HFF-Myc (cell line): ENCODE measurements around the gene BST1.

Source experiments
- DNase-seq: peaks from one replicate; pipeline ENCODE4 v3.0.0-alpha.2; 2011; ENCODE audit warnings: low read depth; ENCODE audit errors: extremely low read depth
- H3K4me3 ChIP-seq: replicated peaks from 2 replicates; pipeline ENCODE4 v1.5.1; 2011; ENCODE audit warnings: low read depth, mild to moderate bottlenecking, control low read depth, low read length
- TF ChIP-seq, protein P1 (sequence below): IDR thresholded peaks from 2 replicates; pipeline ENCODE4 v1.5.1; 2012; ENCODE audit warnings: mild to moderate bottlenecking, low read depth, low read length, control low read depth; ENCODE audit errors: missing control alignments

BST1 gene

DNA sequence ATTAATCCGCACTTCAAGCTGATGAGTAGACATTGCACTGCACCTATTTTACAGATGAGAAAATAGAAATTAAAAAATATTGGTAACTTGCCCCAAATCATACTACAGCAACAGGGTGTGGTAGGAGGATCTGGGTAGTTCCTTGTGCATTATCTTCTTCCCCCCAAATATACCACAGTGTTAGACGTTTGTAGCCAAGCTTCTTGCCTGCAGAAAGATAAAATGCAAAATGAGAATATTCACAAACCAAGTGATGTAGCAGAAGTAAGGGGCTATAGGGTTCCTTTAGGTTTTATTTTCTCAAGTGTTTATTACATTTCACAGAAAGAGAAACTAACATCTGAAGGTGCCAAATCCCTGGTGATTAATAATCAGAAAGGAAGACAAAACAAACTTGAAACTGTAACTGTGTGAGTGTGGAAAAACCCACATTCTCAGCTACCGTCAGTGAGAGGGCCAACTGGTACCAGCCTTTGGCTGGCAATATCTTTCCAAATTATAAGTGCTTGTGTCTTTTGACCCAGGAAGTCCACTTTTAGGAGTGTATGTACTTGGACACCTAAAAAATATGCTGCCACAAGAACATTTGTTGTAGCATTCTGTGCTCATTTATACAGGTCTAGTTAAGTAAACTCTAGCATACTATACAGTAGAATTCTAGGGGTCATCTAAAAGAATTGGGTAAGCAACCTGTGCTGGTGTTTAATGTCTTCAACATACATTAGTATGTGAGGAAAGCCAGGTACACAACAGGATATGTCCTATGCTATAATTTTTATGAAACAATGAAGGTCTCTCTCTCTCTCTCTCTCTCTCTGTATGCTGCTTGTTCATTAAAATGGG, 68.6 kb downstream of the BST1 start:
- H3K4me3 ChIP-seq: no peak overlapping the region

DNA sequence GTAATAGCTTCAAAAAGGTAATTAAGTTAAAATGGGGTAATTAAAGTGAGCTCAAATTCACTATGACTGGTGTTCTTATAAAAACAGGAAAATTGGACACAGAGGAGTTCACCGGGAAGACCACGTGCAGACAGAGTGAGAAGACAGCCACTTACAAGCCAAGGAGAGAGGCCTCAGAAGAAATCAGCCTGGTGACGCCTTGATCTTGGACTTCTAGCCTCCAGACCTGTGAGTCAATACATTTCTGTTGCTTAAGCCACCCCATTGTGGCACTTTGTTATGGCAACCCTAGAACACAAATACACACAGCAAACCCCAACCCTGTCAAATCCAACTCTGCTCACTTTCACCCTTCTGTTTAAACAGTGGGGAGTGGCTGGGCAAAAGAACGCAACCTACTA, 71.2 kb downstream of the BST1 start:
- DNase-seq: no peak
- no peak overlapping the region for H3K4me3 ChIP-seq
- TF ChIP-seq, protein P1, sequence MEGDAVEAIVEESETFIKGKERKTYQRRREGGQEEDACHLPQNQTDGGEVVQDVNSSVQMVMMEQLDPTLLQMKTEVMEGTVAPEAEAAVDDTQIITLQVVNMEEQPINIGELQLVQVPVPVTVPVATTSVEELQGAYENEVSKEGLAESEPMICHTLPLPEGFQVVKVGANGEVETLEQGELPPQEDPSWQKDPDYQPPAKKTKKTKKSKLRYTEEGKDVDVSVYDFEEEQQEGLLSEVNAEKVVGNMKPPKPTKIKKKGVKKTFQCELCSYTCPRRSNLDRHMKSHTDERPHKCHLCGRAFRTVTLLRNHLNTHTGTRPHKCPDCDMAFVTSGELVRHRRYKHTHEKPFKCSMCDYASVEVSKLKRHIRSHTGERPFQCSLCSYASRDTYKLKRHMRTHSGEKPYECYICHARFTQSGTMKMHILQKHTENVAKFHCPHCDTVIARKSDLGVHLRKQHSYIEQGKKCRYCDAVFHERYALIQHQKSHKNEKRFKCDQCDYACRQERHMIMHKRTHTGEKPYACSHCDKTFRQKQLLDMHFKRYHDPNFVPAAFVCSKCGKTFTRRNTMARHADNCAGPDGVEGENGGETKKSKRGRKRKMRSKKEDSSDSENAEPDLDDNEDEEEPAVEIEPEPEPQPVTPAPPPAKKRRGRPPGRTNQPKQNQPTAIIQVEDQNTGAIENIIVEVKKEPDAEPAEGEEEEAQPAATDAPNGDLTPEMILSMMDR: no peak

More for the DNA sequence above, 68.6 kb downstream of the BST1 start:
- TF ChIP-seq, protein P1: no peak
- DNase-seq: no peak

DNA sequence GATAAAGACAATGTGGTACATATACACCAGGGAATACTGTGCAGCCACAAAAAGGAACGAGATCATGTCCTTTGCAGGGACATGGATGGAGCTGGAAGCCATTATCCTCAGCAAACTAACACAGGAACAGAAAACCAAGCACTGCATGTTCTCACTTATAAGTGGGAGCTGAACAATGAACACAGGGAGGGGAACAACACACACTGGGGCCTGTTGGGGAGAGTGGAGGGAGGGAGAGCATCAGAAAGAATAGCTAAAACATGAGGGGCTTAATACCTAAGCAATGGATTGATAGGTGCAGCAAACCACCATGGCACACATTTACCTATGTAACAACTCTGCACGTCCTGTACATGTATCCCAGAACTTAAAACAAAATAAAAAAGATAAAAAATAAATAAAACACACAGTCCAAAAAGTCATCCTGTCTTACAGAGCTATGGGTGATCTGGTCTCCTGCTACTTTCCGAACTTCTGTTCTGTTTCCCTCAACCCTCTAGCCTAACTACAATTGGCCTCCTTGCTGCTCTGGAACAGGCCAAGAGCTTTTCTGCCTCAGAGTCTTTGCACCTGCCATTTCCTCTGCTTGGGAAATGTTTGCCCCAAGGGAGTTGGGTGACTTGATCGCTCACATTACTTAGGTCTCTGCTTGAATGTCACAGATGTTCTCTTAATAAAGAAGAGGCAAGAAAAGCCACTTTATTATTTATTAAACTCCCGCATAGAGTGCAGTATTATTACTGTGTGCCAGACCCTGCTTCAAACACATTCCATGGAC, 74.2 kb downstream of the BST1 start:
- no peak overlapping the region for H3K4me3 ChIP-seq
- TF ChIP-seq, protein P1: no peak
- DNase-seq: no peak

DNA sequence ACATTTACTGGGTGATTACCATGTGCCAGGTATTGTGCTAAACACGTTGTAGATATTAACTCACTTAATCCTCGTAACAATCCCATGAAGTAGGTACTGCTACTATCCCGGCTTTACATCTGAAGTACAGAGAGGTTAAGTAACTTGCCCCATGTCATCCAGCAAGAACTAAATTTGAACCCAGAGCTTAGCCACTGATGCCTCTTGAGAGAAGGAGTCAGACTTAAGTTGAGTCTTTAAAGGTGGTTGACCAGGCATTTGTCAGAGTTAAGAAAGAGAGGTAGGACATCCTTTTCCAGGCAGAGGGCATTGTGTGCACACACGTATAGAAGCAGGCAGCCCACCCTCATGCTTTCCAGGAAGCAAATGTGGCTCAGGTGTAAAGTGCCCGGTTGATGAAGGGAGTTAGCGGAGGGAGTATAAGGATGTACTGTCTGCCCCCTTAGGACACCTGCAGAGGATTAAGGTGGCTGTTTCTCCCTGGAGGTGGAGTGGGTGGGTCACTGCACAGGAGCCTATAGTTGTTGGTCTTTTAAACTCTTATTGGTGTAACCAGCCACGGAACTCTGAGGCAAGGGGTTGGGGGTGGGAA, 74.9 kb downstream of the BST1 start:
- DNase-seq: no peak
- TF ChIP-seq, protein P1: no peak
- no peak overlapping the region for H3K4me3 ChIP-seq

DNA sequence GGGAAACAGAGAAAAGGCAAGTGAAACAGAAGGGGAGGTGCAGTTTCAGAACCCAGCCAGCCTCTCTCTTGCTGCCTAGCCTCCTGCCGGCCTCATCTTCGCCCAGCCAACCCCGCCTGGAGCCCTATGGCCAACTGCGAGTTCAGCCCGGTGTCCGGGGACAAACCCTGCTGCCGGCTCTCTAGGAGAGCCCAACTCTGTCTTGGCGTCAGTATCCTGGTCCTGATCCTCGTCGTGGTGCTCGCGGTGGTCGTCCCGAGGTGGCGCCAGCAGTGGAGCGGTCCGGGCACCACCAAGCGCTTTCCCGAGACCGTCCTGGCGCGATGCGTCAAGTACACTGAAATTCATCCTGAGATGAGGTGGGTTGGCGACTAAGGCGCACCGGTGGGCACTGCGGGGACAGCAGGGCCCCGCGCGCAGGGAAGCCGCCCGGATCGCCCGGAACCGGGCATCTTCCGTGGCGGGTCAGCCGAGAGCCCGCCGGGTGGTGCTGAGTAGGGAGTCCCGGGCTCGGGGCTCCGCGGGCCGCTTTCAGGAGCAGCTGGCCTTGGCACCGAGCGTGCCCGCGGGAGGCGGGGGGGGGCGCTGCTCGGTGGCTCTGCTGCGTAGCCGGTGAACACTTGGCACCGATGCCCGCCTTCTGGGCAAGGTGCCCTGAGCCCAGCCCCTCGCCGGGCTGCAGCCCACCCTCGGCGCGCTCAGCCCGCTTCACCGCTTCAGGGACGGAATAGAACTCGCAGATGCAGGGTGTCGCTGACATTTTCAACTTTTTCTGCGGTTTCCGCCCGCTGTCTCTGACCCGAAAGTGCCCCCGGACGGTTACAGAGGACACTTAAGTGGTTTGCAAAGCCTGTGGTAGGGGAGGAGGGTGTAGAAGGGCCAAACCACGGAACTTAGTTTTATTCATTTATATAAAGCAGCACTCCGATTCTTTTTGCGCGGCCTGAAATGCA, 75.7 kb downstream of the BST1 start, which contains the start of gene CD38:
CD38 (plus strand) TSS at position 40 of the 953 bp plus-strand sequence; CDS start at position 127, 87 bp downstream.
- no peak for DNase-seq
- TF ChIP-seq, protein P1: no peak
- peak within 1 kb of the TSS; percentile 24 for H3K4me3 ChIP-seq

DNA sequence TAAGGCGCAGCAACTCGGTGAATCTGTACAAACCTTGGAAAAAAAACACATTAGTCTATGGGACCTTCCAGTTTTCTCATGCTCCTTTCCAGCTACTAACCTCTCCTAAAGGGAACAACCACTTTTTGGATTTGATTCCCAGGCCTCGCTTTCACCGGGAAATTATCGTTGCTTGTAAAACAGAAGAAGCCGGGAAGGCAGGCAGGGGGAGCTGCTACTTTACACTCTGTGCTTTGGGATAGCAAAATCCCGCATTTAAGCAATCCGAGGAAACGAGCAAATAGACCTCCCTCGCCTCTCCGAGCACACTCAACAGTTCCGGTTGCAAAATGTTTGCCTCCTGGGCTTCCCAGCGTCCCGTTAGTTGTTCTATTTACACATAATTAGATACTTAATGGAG, 76.4 kb downstream of the BST1 start:
- TF ChIP-seq, protein P1: peak; percentile 35
- peak; percentile 16 for DNase-seq
- H3K4me3 ChIP-seq: peak overlapping the region; percentile 24; the same call in 1 of the 2 replicates
